ENCODE measurements around the gene RNLS.
A peak's percentile ranks its signal among the peaks of the same experiment; 100 is the strongest.

Gene RNLS

DNA sequence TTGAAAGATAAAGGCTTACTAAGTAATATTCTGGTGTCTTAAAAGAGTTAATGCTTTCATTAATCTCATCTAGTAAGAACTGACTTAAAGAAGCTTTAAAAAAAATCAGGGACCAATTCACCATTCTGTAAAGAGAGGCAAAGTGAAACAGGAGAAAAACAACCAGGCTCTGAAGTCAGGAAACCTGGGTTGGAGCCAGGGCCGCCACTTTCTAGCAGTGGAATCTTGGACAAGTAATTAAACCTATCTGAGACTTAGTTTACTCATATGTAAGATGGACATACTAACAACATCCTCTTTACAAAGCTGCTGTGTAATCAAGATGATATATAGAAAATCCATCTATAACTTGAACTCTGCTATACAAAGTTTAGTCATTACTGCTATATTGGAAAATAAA lies 154.1 kb downstream of the RNLS start:
- no peak for TF ChIP-seq POLR2A (IDR thresholded peaks at IDR 0.05; ENCODE audit: extremely low read depth, insufficient read length)
- TF ChIP-seq MYC (IDR thresholded peaks at IDR 0.05; ENCODE audit: low read depth, low read length) = no peak
- TF ChIP-seq CTCF (IDR thresholded peaks at IDR 0.05; ENCODE audit: low read depth, low read length) = no peak
- TF ChIP-seq, protein P1, sequence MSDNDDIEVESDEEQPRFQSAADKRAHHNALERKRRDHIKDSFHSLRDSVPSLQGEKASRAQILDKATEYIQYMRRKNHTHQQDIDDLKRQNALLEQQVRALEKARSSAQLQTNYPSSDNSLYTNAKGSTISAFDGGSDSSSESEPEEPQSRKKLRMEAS (IDR thresholded peaks at IDR 0.05; ENCODE audit: low read depth, low read length) = no peak

DNA sequence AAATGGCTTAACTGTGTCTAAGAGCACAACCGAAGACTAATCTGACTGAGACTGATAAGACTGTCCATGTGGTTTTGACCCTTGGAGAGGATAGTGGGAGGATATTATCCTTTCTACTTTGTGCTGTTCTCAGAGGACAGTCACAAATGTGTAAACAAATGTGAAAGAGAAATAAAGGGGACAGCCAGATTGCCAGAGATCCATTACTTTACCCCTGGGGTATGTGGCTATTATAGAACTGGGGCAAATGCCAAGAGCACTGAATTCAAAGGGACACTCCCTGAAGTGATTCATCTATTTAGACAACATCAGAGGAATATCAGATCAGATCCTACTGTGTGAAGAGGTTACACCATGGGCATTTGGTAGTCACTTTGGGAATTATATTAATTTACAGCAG lies 154.7 kb downstream of the RNLS start:
- peak; percentile 31 for DNase-seq (ENCODE audit: low read depth)
- H3K4me3 ChIP-seq (ENCODE audit: low read depth, low read length) = no peak overlapping the region
- no peak for TF ChIP-seq POLR2A (IDR thresholded peaks at IDR 0.05; ENCODE audit: extremely low read depth, insufficient read length)
- no peak for TF ChIP-seq CTCF (IDR thresholded peaks at IDR 0.05; ENCODE audit: low read depth, low read length)
- TF ChIP-seq MYC (IDR thresholded peaks at IDR 0.05; ENCODE audit: low read depth, low read length) = no peak
- TF ChIP-seq, protein P1 (IDR thresholded peaks at IDR 0.05; ENCODE audit: low read depth, low read length) = no peak

More for the DNA sequence above, 154.1 kb downstream of the RNLS start:
- DNase-seq (ENCODE audit: low read depth) = no peak
- no peak overlapping the region for H3K4me3 ChIP-seq (ENCODE audit: low read depth, low read length)

DNA sequence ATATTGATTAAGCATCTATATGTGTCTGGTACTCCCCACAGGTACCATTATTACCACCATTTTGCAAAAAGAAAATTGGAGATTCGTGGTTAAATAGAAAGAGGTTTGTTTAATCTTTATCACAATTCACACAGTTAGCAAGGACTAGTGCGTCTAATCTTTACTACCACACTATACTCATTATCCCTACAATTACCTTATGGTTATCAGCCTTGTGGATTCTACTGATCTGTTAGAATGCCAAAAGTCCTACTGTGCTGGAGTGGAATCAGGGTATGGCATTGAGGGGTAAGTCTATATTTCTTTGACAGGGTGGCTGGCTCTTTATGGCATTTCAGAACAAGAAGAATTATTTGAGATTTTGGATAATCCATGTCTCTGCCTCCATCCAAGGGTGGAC lies 156.1 kb downstream of the RNLS start:
- H3K4me3 ChIP-seq (ENCODE audit: low read depth, low read length) = no peak overlapping the region
- TF ChIP-seq CTCF (IDR thresholded peaks at IDR 0.05; ENCODE audit: low read depth, low read length) (no peak), POLR2A (IDR thresholded peaks at IDR 0.05; ENCODE audit: extremely low read depth, insufficient read length) (no peak), MYC (IDR thresholded peaks at IDR 0.05; ENCODE audit: low read depth, low read length) (no peak)
- TF ChIP-seq, protein P1 (IDR thresholded peaks at IDR 0.05; ENCODE audit: low read depth, low read length) = no peak
- no peak for DNase-seq (ENCODE audit: low read depth)

- TF ChIP-seq CTCF (IDR thresholded peaks at IDR 0.05; ENCODE audit: low read depth, low read length) (no peak), POLR2A (IDR thresholded peaks at IDR 0.05; ENCODE audit: extremely low read depth, insufficient read length) (no peak), MYC (IDR thresholded peaks at IDR 0.05; ENCODE audit: low read depth, low read length) (no peak)
- TF ChIP-seq, protein P1 (IDR thresholded peaks at IDR 0.05; ENCODE audit: low read depth, low read length) = no peak
- no peak overlapping the region for H3K4me3 ChIP-seq (ENCODE audit: low read depth, low read length)
- no peak for DNase-seq (ENCODE audit: low read depth)
Measured at GRCh38 chr10:88424881-88425280, 158.2 kb downstream of the RNLS start.

- no peak for DNase-seq (ENCODE audit: low read depth)
- no peak overlapping the region for H3K4me3 ChIP-seq (ENCODE audit: low read depth, low read length)
- TF ChIP-seq POLR2A (IDR thresholded peaks at IDR 0.05; ENCODE audit: extremely low read depth, insufficient read length) = no peak
- no peak for TF ChIP-seq CTCF (IDR thresholded peaks at IDR 0.05; ENCODE audit: low read depth, low read length)
- TF ChIP-seq, protein P1 (IDR thresholded peaks at IDR 0.05; ENCODE audit: low read depth, low read length) = no peak
- TF ChIP-seq MYC (IDR thresholded peaks at IDR 0.05; ENCODE audit: low read depth, low read length) = no peak
Measured at GRCh38 chr10:88423732-88424131, 159.4 kb downstream of the RNLS start.

DNA sequence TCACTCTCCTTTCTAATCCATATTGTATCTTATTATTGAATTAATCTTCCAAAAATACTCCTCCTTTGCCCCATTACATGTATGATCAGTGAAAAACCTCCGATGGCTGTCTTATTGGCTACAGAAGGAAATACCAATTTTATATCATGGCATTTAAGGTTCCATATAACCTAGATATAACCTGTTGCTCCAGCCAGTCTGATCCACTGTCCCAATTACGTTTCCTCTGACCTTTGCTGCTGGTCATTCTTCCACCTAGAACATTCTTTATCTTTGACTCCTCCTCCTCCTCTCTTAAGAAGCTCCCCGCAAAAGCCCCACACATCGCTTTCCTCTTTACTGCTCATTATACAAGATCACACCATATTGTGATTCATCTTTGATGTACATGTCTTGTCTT lies 161.5 kb downstream of the RNLS start:
- no peak overlapping the region for H3K4me3 ChIP-seq (ENCODE audit: low read depth, low read length)
- TF ChIP-seq CTCF (IDR thresholded peaks at IDR 0.05; ENCODE audit: low read depth, low read length) (no peak), POLR2A (IDR thresholded peaks at IDR 0.05; ENCODE audit: extremely low read depth, insufficient read length) (no peak), MYC (IDR thresholded peaks at IDR 0.05; ENCODE audit: low read depth, low read length) (no peak)
- TF ChIP-seq, protein P1 (IDR thresholded peaks at IDR 0.05; ENCODE audit: low read depth, low read length) = no peak
- no peak for DNase-seq (ENCODE audit: low read depth)
